ENCODE results near the gene TAS2R30.
"Not testable (repeated sequence)": the region's sequence is repeated elsewhere in the genome, so short reads cannot be mapped to it uniquely, and the experiment has no call there.

GRCh38 chr12:11111213-11111612 is 23.2 kb downstream of the TAS2R30 start:
- TF ChIP-seq ZNF589 (CRISPR knock-in tag; IDR thresholded peaks at IDR 0.05; ENCODE audit: low read depth); MAZ (CRISPR knock-in tag; conservative IDR thresholded peaks at IDR 0.05 in 1 of 2, IDR thresholded peaks at IDR 0.05 in 1 of 2); AFF1 (IDR thresholded peaks at IDR 0.05; ENCODE audit: low read depth in 1 of 2, partially characterized antibody in 2 of 2); EZH2 (IDR thresholded peaks at IDR 0.05; ENCODE audit: borderline replicate concordance, low read depth, low read length); BRD4 (IDR thresholded peaks at IDR 0.05); HCFC1 (IDR thresholded peaks at IDR 0.05; ENCODE audit: low read depth, low read length); TARDBP (IDR thresholded peaks at IDR 0.05); ZFP36 (IDR thresholded peaks at IDR 0.05; ENCODE audit: low read depth, low read length, partially characterized antibody); MBD2 (IDR thresholded peaks at IDR 0.05; ENCODE audit: borderline replicate concordance, low read depth); BACH1 (tag; IDR thresholded peaks at IDR 0.05); SMC3 (conservative IDR thresholded peaks at IDR 0.05; ENCODE audit: insufficient read depth, low read depth, low read length): not testable (repeated sequence)
